Measurements from ENCODE around the gene TAPBPL.

GRCh38 chr12:6425590-6426531 lies 26.0 kb upstream of the TAPBPL start:
- TF ChIP-seq TAF1 (IDR thresholded peaks at IDR 0.05; ENCODE audit: low read depth) (no peak), YY1 (IDR thresholded peaks at IDR 0.05; ENCODE audit: low read depth) (no peak)
- TF ChIP-seq, protein P1, sequence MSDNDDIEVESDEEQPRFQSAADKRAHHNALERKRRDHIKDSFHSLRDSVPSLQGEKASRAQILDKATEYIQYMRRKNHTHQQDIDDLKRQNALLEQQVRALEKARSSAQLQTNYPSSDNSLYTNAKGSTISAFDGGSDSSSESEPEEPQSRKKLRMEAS (IDR thresholded peaks at IDR 0.05), result no peak

Measured in Ishikawa (cell line).